Stimulated activated CD4-positive, alpha-beta T cell treated with anti-CD3 and anti-CD28 coated beads, Interleukin-1b, Interleukin-23, amount 100 ng/mL, for 48 hours (primary cell): Measurements from ENCODE around the gene DNPH1.
A peak's percentile ranks its signal among the peaks of the same experiment; 100 is the strongest.

Experiments
- DNase-seq: peaks from one replicate; pipeline ENCODE4 v3.0.0-alpha.2; 2020

Gene DNPH1

GRCh38 chr6:43263314-43264178 is 34.3 kb upstream of the DNPH1 start:
- peak; percentile 80 for DNase-seq

GRCh38 chr6:43262780-43263313 is 33.6 kb upstream of the DNPH1 start:
- DNase-seq, result no peak

GRCh38 chr6:43262000-43262779 is 32.9 kb upstream of the DNPH1 start:
- no peak for DNase-seq

DNA sequence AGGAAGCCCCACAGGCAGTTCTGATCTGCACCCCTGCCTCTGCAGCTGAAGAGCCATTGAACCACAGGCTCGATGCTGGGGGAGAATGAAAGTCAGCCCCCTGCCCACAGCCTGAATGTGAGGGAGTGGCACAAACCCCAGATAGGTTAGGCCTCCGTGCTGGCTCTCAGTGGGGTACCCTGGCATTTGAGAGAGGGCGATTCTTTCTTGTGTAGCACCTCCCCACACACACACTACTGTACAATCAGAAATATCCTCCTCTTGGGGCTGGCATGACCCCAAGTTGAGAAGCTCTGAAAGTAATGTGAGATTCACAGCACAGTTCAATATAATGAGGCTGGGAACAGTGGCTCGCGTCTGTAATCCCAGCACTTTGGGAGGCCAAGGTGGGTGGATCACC is 31.9 kb upstream of the DNPH1 start:
- DNase-seq, result no peak

- no peak for DNase-seq
Measured at GRCh38 chr6:43260791-43261190, 31.5 kb upstream of the DNPH1 start.

DNA sequence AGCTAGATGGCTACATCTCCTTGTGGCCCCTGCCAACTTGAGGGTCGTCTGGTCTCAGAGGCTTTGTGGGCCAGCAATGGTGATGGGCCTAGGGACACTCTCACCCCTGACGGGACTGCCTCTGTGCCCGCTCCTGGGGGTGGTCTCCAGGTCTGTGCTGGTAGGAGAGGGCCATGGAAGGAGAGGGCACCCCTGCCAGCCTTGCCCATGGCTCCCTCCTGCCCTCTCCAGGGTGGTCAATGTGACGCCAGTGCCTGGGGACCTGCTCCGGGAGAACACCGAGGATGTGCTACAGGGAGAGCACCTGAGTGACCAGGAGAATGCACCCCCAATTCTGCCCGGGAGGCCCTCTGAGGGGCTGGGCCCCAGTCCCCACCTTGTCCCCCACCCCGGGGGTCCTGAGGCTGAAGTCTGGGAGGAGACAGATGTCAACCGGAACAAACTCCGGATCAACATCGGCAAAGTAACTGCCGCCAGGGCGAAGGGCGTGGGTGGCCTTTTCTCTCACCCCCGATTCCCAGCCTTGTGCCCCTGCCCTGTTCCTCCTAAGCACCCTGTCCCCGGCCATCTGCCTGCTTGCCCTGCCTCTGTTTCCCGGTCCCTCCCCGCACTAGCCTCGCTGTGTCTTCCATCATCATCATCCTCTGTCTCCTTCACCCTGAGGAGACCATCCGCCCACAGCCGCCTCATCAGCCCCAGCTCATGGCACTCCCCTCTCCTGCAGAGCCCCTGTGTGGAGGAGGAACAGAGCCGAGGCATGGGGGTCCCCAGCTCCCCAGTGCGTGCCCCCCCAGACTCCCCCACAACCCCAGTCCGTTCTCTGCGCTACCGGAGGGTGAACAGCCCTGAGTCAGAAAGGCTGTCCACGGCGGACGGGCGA is 29.8 kb upstream of the DNPH1 start:
- no peak for DNase-seq

- no peak for DNase-seq
Measured at GRCh38 chr6:43258180-43258579, 28.9 kb upstream of the DNPH1 start.

GRCh38 chr6:43257367-43258145 is 28.3 kb upstream of the DNPH1 start:
- no peak for DNase-seq

DNA sequence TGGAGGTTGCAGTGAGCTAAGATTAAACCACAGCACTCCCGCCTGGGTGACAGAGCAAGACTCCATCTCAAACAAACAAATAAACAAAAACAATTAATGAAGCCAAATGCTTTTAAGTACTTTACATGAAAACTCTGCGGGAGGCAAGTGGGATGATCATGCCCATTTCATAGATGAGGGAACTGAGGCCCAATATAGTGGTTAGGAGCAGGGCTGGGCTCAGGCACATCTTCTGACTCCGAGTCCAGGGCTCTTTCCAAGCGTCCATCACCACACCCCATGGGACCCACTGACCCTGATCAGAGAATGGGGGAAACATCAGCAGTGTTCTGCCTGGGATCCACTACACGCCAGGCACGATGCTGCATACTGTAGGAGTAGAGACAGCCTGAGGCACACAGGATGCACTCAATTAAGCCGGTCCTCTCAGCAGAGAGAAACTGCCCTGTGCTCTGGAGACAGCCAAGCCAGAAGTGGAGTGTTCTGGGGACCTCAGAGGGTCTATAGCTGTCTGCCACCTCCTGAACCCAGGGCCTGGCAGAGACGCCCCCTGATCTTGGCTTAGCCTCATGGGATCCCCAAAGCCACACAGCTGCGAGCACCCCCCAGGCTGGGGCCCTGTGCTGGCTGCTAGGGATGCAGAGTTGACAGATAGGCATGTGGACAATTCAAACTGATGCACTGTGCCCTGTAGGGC is 27.5 kb upstream of the DNPH1 start:
- DNase-seq, result no peak

- DNase-seq, result no peak
Measured at GRCh38 chr6:43255408-43256054, 26.2 kb upstream of the DNPH1 start.

DNA sequence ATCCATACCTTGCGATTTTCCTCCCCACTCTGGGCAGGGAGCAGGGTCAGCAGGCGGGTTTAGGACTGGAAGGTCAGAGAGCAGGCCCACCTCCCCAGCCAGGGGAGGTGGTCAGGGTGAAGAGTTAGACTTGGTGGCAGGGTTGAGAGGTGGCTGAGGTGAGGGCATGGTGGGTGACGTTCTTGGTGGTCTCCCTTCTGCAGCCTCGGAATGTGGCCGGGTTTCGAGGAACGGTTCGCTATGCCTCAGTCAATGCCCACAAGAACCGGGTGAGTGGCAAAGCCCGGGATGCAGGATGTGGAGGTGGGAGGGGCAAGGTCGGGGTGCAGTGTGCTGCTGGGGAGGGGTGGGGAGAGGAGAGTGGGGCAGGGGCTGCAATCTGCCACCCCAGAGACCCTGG is 25.6 kb upstream of the DNPH1 start:
- DNase-seq, result no peak

DNA sequence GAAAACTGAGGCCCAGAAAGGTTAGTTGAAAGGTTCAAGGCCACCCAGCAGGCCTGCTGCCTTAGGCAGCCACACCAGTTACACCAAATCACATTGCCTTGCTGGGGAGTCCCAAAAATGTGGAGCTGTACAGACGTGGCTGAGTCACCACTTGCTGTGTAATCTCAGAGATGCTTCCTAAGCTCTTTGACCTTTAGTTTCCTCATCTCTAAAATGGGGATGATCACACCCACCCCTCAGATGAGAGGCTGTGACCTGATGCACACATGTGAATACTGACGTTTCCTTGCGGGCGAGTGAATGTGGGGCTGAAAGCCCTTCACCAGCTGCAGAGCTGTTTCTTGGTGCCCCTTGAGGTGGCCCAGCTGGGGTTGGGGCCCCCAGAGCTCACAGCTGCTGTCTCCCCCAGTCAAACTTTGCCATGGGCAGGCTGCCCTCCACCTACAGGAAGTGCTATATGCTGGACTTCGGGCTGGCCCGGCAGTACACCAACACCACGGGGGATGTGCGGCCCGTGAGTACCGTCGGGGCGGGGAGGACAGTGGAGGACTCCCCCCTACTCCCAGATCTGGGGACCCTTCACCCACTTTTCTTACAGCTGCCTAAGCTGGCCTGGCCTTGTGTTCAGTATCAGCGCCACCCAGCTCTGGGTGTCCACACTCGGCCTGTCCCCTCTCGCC is 25.0 kb upstream of the DNPH1 start:
- peak; percentile 41 for DNase-seq

DNA sequence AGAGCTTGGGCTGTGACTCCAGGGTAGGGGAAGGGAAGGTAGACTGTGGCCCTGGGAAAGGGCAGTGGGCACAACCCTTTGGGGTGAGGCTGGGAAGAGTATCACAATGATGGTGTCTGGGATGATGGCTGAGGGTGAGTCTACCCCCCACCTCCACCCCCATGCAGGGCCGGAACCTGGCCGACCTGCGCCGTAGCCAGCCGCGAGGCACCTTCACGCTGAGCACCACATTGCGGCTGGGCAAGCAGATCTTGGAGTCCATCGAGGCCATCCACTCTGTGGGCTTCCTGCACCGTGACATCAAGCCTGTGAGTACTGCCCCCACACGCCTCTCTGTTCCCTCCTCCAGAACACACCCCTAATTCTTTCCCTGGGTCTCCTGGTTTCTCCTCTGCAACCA is 24.1 kb upstream of the DNPH1 start:
- DNase-seq, result no peak

- DNase-seq, result no peak
Measured at GRCh38 chr6:43250992-43251373, 21.7 kb upstream of the DNPH1 start.

GRCh38 chr6:43248791-43249190 is 19.5 kb upstream of the DNPH1 start:
- DNase-seq, result no peak

DNA sequence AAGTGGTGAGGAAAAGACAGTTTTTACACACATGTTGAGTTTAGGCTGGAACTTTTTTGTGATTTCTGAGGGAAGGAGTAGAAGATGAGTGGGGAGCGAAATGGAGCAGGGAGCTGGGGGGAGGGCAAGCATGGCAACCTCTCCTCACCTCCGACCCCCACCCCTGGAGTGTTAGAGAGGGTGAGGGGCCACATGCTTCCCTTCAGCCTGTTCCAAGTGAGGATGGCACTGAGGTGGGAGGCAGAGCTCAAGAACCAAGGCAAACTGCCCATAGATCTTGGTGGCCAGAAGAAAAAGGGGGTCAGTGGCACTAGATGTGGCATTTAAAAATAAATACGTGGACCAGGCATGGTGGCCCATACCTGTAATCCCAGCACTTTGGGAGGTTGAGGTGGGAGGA is 18.8 kb upstream of the DNPH1 start:
- DNase-seq, result no peak

- DNase-seq, result peak; percentile 87
Measured at GRCh38 chr6:43247114-43247999, 18.1 kb upstream of the DNPH1 start.

DNA sequence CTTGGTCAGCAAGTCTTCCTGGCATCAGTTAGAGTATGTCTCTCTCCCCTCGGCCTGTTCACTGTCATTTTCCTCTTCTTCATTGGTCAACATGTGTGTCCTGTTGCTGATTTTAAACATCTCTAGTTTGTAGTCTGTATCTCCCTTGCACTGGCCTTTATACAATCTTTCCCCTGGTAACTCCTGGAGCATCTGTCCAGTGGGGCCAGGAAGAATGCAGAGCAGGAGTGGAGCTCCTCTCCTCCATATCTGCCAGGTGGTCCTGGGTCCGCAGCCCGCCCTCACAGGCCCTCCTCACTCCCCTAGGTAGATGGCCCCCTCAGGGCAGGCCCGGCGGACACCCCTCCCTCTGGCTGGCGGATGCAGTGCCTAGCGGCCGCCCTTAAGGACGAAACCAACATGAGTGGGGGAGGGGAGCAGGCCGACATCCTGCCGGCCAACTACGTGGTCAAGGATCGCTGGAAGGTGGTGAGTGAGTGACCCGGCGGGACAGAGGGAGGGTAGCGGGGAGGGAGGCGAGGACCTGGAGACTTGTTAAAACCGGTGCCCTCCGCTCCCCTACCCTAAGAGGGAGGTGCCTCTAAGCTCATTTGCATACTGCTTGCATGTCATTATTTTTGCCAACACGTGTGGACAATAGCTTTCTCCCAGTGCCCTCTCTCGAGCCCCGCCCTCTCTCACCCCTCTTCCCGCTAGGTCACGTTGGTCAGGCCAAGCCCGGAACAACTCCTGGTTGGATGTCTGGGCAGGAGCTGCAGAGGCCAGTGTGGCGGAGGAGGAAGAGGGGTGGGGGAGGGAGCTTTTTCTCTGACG is 17.2 kb upstream of the DNPH1 start:
- no peak for DNase-seq
